GM19455 (cell line): Measurements from ENCODE around the gene PRKAB1.
"Not testable (repeated sequence)": the region's sequence is repeated elsewhere in the genome, so short reads cannot be mapped to it uniquely, and the experiment has no call there.

ENCODE experiments used
- ATAC-seq: cut with Tn5 transposase; IDR thresholded peaks from one replicate; pipeline ENCODE4 v1.9.1; 2021; ENCODE audit not compliant: unreplicated experiment

The PRKAB1 gene

DNA sequence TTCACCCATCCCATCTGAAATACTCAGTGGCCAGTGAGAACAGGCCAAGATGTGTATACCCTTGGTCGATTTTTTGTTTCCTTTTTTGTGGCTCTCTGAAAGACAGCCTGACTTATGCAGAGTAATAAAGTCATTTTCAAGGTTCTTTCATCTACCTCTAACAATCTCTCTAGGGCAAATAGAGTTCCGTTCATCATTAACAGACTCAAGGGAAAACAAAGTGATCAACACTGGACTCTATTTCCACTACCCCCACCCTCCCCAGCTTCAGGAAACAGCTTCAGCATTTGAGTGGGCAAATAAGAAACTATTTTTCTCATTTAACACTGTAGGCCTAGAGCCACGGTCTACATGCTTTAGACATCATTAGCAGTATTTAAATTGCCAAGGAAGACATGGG is 15.9 kb downstream of the PRKAB1 start:
- ATAC-seq, result no peak

DNA sequence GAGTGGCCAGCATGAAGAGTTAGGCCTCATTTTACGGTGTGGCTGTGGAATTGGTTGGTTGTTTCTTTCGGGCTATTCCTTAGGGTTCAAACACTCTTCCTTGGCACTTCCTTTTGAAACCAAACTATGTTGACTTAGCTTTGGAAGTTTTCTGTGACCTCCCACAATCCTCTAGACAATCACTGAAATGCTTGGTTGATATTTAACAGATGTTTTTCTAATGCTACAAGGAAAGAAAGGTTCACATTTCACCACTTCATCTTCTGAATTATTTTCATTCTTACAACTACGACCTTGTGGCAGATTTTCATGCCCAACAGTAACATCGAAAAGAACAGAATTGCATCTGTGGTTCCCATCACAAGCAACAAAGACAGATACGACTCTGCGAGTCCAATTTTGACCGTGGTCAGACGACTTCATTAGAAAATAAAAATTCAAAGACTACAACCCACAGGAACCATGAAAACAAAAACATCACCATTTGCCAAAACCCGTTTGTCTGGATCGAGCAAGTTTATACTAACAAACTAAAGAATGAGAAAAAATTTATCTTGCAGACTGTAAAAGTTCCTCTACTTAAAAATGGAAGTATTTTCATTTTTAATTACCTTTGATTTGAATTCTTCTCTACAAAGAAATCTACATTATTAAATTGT is 16.9 kb downstream of the PRKAB1 start:
- ATAC-seq, result no peak

GRCh38 chr12:119685375-119685774 is 17.4 kb downstream of the PRKAB1 start:
- ATAC-seq, result no peak

DNA sequence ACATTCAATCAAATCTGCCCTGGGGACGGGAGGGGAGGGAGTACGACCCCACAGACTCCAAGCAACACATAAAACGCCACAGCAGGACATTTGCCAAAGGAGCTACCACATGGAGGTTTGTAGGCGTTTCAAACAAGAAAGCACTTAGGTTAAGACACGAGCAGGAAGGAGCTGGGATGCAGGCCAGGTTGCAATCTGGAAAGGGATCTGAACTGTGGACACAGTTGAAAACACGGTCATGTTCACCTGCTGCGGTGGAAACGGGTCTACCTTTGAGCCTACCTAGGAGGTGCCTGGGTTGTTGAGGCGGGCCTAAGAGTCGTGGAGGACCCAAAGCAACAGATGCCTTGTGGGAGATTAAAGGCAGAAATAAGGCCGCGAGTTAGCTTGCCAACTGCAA is 18.4 kb downstream of the PRKAB1 start:
- no peak for ATAC-seq

DNA sequence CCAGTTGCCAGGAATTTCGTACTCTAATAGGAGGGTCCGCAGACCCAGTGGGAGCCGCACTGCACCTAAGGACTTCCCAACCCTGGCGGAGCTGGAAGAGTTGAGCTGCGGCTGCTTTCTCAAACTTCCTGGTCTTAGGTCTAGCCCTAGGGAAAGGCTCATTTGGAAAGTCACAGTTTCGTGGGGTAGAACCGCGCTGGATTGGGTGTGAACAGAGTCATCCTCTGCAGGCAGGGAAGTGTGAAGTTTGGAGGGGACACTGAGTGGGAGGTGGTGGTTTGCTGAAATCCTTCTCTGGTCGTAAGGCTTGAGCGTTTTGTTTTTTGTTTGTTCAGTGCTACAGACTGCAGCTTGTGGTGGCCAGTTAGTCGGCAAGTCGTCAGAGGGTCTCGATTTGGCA is 18.8 kb downstream of the PRKAB1 start:
- no peak for ATAC-seq

GRCh38 chr12:119687406-119687805 is 19.5 kb downstream of the PRKAB1 start:
- ATAC-seq, result no peak

DNA sequence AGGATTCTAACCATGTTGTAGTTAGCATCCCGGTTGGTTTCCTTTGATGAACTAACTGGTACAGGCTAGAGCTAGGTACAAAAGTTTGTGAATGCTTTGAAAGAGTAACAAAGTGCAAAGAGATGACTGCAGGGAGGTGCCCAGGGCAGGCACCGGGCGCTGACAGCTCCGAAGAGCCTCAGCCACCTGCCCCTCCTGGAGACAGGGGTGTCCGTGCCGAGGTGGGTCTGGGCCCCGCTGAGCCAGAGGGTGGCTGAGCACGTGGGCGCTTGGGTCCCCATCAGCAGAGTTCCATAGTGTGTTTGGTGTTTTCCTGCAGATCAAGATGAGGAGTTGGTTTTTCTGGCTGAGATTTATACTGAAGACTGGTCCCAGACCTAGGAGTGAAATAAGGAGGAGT is 19.9 kb downstream of the PRKAB1 start:
- no peak for ATAC-seq

DNA sequence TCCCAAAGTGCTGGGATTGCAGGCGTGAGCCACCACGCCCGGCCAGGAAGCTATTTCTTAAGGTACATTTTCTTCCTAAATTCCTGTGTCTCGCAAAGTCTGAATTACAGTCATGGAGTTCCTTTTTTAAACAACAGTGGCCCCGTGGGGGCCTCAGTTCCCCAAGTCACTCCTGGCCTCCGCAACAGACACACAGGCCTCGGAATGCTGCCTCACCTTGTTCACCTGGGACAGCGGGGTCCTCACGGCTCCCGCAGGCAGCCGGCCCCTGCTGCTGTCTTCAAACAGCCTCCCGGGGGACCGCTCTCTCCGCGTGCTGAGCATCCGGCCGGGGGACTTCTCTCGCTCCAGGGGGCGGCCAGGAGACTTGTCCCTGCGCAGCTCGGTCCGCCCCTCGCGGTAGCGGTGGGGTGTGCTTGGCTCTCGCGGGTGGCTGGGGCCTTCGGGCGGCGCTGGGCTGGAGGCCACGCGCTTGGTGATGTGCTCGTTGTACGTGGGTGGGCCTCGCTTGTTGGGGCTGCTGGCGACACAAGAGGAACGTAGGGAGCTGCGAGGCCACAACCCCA is 22.1 kb downstream of the PRKAB1 start:
- no peak for ATAC-seq

GRCh38 chr12:119691202-119691810 is 23.4 kb downstream of the PRKAB1 start:
- ATAC-seq, result no peak

DNA sequence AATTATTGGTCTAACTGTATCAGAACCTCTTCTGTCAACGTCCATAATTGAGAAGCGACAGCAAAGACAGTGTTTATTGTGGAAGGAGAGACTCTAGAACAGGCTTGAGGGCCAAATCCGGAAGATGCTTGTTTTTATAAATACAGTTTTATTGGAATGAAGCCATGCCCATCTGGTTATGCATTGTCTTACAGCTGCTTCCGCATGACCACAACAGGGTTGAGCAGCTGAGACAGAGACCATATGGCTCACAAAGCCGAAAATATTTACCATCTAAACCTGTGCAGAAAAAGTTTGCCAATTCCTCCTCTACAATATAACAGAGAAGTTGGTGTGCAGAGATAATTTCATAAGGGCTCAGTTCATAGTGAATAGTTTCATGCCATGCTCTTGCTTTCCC is 24.5 kb downstream of the PRKAB1 start:
- ATAC-seq, result no peak

DNA sequence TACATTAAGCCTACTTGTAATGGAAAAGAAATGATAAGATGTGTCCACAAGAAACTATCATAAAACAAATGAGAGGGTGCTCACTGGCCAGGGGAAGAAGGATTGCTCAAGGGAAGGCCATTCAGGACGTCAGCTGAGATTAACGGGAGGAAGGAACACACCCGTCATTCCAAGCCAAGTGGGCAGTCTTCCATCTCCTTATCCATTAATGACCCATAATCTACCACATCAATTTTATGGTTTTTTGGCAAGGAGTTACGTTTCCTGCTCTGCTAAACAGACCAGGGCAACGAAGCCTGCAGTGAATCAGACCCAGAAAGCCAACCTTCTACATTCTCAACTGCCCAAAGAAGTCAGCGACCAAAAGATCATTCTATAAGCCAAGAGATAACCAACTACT is 25.1 kb downstream of the PRKAB1 start:
- ATAC-seq, result no peak

- ATAC-seq, result no peak
These were observed 25.6 kb downstream of the PRKAB1 start for GRCh38 chr12:119693511-119693910.

GRCh38 chr12:119694111-119694510 is 26.2 kb downstream of the PRKAB1 start:
- ATAC-seq, result no peak

DNA sequence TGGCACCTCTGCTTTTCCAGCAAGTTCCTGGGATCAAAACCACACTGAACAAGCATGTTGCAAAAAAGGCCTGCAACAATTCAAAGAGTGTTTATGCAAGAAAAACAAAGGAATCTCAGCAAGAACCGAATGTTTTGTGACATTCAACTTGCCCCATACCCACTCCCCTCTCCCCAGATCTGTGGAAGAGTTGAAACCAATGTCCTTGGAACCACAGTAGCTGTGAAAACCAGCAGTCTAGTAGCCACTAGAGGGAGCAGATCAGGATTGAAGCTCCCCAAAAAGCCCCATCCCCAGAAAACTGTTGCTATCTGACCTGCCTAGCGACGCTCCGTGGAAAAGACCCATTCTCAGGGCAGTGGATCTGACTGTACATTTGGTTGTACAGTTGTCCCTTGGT is 27.1 kb downstream of the PRKAB1 start:
- ATAC-seq, result no peak

- ATAC-seq, result no peak
These were observed 29.0 kb downstream of the PRKAB1 start for GRCh38 chr12:119696943-119697342.

DNA sequence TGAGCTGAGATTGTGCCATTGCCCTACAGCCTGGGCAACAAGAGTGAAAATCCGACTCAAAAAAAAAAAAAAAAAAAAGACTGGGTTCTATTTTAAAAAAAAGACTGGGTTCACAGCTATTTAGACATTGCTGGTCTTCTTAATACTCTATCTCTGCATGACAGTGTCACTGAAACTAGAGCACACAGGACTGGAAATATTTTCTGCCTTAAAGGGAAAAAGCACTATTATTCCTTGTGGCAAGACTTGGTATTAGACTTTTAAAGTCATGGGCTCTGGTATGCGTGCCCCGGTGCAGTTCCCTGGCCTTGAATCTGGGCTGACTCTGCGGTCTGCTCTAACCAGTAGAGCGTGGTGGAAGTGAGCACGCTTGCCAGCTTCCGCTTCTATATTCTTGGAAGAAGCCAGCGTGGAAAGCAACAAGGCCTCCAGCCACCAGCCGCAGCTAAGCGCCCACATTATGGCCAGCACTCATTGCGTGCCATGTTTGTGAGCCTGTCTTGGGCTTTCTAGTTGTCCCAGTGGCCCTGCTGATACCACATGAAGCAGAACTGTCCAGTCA is 31.3 kb downstream of the PRKAB1 start:
- ATAC-seq, result no peak

DNA sequence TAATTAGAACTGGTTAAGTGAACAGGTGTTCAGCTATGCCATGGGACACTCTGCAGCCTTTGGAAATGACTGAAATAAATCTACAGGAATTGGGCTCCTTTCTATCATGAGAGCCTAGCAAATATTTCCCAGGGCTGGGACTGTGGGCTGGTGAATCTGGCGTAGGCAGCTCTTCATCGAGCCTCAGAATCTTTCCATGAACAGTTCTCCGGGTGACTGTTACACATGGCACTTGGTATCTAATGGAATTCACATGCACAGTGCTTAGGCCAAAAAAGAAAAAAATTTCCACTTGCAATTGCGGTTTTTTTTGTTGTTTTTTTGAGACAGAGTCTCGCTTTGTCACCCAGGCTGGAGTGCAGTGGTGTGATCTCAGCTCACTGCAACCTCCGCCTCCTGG is 32.1 kb downstream of the PRKAB1 start:
- no peak for ATAC-seq

- no peak for ATAC-seq
These were observed 36.3 kb downstream of the PRKAB1 start for GRCh38 chr12:119704065-119704747.

- no peak for ATAC-seq
These were observed 37.2 kb downstream of the PRKAB1 start for GRCh38 chr12:119705182-119705581.

- ATAC-seq, result not testable (repeated sequence)
These were observed 38.5 kb downstream of the PRKAB1 start for GRCh38 chr12:119706427-119706826.

GRCh38 chr12:119710374-119710964 is 42.5 kb downstream of the PRKAB1 start:
- ATAC-seq, result no peak
